Prostate gland (tissue), 2 donors: ENCODE data around the gene COL25A1. TPM values are rescaled to one million over a fixed set of nuclear protein-coding genes. Genes with fewer than 3 reads are reported as not detected.

ENCODE experiments used
- DNase-seq: peaks from one replicate; pipeline ENCODE4 v3.0.0-alpha.2; 2019; ENCODE audit warnings: low spot score
- H3K27ac ChIP-seq, 2 donors: fragments of 200-600 bp; sonication (generic); 2 replicates each; pipeline ENCODE4 v1.5.1; 2017 to 2019
- H3K27me3 ChIP-seq: fragments of 200-600 bp; sonication (generic); replicated peaks from 2 replicates; pipeline ENCODE4 v1.5.1; 2019; ENCODE audit not compliant: insufficient read depth
- H3K36me3 ChIP-seq, 2 donors: fragments of 200-600 bp; sonication (generic); 1 replicate in 1 of 2; 2 replicates in 1 of 2; pipeline versions ENCODE4 v1.5.1 to v1.8.1; 2017 to 2019
- H3K4me1 ChIP-seq: fragments of 200-600 bp; sonication (generic); replicated peaks from 2 replicates; pipeline ENCODE4 v1.5.1; 2019
- H3K4me3 ChIP-seq, 2 donors: fragments of 200-600 bp; sonication (generic); 2 replicates each; pipeline ENCODE4 v1.5.1; 2017 to 2019
- H3K9me3 ChIP-seq: fragments of 200-600 bp; sonication (generic); 2 replicates; pipeline ENCODE4 v1.5.1; 2017
- CTCF ChIP-seq, 4 experiments: fragments of 200-600 bp in 2 of 4; fragments of 450-650 bp in 2 of 4; sonication (generic) in 2 of 4; IDR thresholded peaks; 1 replicate in 3 of 4; 2 replicates in 1 of 4; pipeline ENCODE4 v1.5.1; 2016 to 2019; ENCODE audit warnings: antibody characterized with exemption in 4 of 4, mild to moderate bottlenecking in 2 of 4, moderate library complexity in 2 of 4
- POLR2A ChIP-seq: fragments of 450-650 bp; IDR thresholded peaks from one replicate; pipeline ENCODE4 v1.6.1; 2016; ENCODE audit warnings: antibody characterized with exemption, mild to moderate bottlenecking
- POLR2AphosphoS5 ChIP-seq: sonication (generic); formaldehyde crosslinking; IDR thresholded peaks from one replicate; pipeline ENCODE4 v1.6.1; 2017; ENCODE audit warnings: antibody characterized with exemption
- WGBS: methylation state at CpG from one replicate; pipeline ENCODE4 v1.1.5; 2018; 5-methylcytosine and 5-hydroxymethylcytosine counted together
- intact Hi-C: fragments of 100-400 bp; cut with DNase I; formaldehyde crosslinking; loops from one replicate; pipeline ENCODE4 v1.14.2; 2022
- total RNA-seq, 2 donors: library from RNA; depleted of rRNA; stranded (reverse); fragments of >200 nt; gene quantifications; one replicate each; pipeline ENCODE4 v1.1.0, GENCODE V29; 2016

COL25A1 gene
- total RNA-seq, 2 donors from 2014 or later = 0.73 to 2.8 TPM

DNA sequence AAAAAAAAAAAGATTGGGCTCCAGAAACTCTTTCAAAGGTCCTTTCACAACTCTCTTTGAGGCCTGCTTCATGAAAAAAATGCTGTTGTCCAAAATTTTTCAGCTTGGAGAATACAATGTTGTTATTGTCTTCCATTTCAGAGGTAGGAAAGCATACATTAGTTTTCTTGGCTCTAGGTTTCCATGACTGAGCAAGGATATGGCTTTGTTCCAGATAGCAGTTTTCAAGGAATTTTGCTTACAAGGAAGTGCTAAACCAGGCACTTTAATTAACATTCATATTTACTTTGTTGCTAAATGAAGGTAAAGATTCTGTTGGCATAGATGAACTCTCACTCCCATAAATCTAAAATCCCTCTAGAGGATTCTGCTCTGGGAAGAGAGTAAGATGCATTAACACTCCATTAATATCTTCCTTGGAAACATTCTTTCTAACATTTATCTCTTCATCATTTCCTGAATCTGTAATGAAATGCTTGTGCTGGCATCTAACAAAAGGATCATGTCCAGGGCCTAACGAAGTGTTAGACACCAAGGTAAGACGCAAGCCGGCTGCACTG is 118.4 kb downstream of the COL25A1 start:
- no peaks in the 10 kb centered on the region for H3K27me3 ChIP-seq
- no peaks in the 10 kb centered on the region for H3K36me3 ChIP-seq
- TF ChIP-seq CTCF (IDR thresholded peaks at IDR 0.05) (no peak), POLR2A (no peak)
- intact Hi-C loops = no loop called here
- H3K4me3 ChIP-seq = no peak overlapping the region
- no peaks in the 10 kb centered on the region for H3K4me1 ChIP-seq
- H3K27ac ChIP-seq = no peak overlapping the region
- WGBS = 16% methylated on average over 3 of the region's 3 CpGs
- H3K9me3 ChIP-seq = no peaks in the 10 kb centered on the region
- no peak for DNase-seq

DNA sequence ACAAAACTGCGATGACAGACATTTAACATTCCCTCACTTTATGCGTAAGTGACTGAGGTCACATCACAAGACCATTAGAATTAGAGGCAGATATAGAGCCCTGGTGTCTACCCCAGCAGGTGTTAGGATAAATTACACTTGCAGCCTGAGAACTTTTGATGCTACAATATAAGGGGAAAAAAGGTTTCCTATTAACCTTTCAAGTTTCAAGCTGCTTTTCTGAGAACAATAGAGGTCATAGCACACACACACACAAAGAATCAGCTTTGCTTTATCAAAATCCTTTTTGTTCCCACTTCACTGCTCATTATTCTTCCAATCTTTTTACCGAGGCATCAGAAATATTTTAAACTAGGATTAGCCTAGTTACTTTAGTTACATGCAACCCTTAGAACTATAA is 119.8 kb downstream of the COL25A1 start:
- WGBS = 85% methylated on average over 3 of the region's 3 CpGs
- DNase-seq = no peak
- no peaks in the 10 kb centered on the region for H3K4me1 ChIP-seq
- no peaks in the 10 kb centered on the region for H3K27me3 ChIP-seq
- H3K9me3 ChIP-seq = no peaks in the 10 kb centered on the region
- H3K4me3 ChIP-seq = no peak overlapping the region
- no peaks in the 10 kb centered on the region for H3K36me3 ChIP-seq
- no peak overlapping the region for H3K27ac ChIP-seq
- TF ChIP-seq POLR2AphosphoS5 = no peak
- TF ChIP-seq POLR2A = no peak
- no peak for TF ChIP-seq CTCF (IDR thresholded peaks at IDR 0.05)
- intact Hi-C loops = no loop called here

DNA sequence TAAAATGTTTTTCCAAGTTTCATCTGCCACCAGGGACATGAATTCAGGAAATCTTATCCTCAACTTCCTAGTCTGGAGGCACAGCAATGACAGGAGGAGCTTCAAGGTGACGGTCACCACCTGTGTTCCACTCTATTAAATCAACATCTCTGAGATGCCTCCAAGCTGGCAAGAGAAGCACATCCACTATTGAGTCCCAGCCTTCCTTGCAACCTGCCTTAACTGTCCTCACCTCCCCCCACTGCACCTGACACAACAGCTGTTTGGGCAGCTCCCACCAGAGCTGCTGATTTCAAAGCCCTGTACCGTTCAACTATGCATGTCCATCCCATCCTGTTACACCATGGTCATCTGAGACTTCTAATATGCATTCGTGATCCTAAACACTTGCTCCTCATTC is 123.4 kb downstream of the COL25A1 start:
- 73% methylated on average over 3 of the region's 3 CpGs for WGBS
- no peaks in the 10 kb centered on the region for H3K9me3 ChIP-seq
- no peak overlapping the region for H3K27ac ChIP-seq
- no peaks in the 10 kb centered on the region for H3K4me1 ChIP-seq
- H3K4me3 ChIP-seq = no peak overlapping the region
- H3K36me3 ChIP-seq = no peaks in the 10 kb centered on the region
- H3K27me3 ChIP-seq = no peaks in the 10 kb centered on the region
- DNase-seq = no peak
- intact Hi-C loops = no loop called here
- TF ChIP-seq CTCF (IDR thresholded peaks at IDR 0.05) (no peak), POLR2AphosphoS5 (no peak), POLR2A (no peak)

- intact Hi-C loops = no loop called here
- Histone ChIP-seq H3K27ac (no peak overlapping the region), H3K4me3 (no peak overlapping the region), H3K4me1 (no peaks in the 10 kb centered on the region), H3K9me3 (no peaks in the 10 kb centered on the region), H3K27me3 (no peaks in the 10 kb centered on the region), H3K36me3 (no peaks in the 10 kb centered on the region)
- no peak for DNase-seq
- TF ChIP-seq POLR2AphosphoS5 (no peak), CTCF (IDR thresholded peaks at IDR 0.05) (no peak), POLR2A (no peak)
- 66% methylated on average over 6 of the region's 6 CpGs for WGBS
These were observed 125.2 kb downstream of the COL25A1 start for GRCh38 chr4:109177096-109177810.
